Adrenal gland (tissue), 12 donors: ENCODE measurements around the gene SUMF2. TPM values are rescaled to one million over a fixed set of nuclear protein-coding genes. Genes with fewer than 3 reads are reported as not detected.
"Not testable (repeated sequence)": the region's sequence is repeated elsewhere in the genome, so short reads cannot be mapped to it uniquely, and the experiment has no call there.

ENCODE experiments used
- DNase-seq, 7 donors: peaks; one replicate each; pipeline ENCODE4 v3.0.0-alpha.2; 2019 to 2020
- H3K27ac ChIP-seq, 5 donors: fragments of 200-600 bp; sonication (generic) in 4 of 5; 1 replicate in 3 of 5; 2 replicates in 2 of 5; pipeline versions ENCODE4 v1.5.1 to v1.8.0; 2016 to 2020; ENCODE audit warnings: mild to moderate bottlenecking in 1 of 5
- H3K27me3 ChIP-seq: fragments of 200-600 bp; 2 replicates; pipeline ENCODE4 v1.8.0; 2021
- H3K36me3 ChIP-seq, 2 donors: fragments of 200-600 bp; replicated peaks in 1 of 2; 1 replicate in 1 of 2; 2 replicates in 1 of 2; pipeline versions ENCODE4 v1.5.1 to v1.8.0; 2018 to 2022
- H3K4me1 ChIP-seq, 2 donors: fragments of 200-600 bp; replicated peaks in 1 of 2; 1 replicate in 1 of 2; 2 replicates in 1 of 2; pipeline versions ENCODE4 v1.5.1 to v1.8.0; 2018 to 2021
- H3K4me3 ChIP-seq, 4 donors: fragments of 200-600 bp; sonication (generic) in 3 of 4; one replicate each; pipeline ENCODE4 v1.5.1; 2016 to 2018
- H3K9me3 ChIP-seq, 3 donors: fragments of 200-600 bp; sonication (generic) in 1 of 3; replicated peaks in 1 of 3; 1 replicate in 2 of 3; 2 replicates in 1 of 3; pipeline versions ENCODE4 v1.5.1 to v1.8.0; 2016 to 2021
- CTCF ChIP-seq, 6 experiments: fragments of 450-650 bp in 4 of 6; fragments of 200-600 bp in 2 of 6; sonication (generic) in 1 of 6; IDR thresholded peaks; 1 replicate in 5 of 6; 2 replicates in 1 of 6; pipeline versions ENCODE4 v1.5.1 to v1.8.0; 2016 to 2021; ENCODE audit warnings: antibody characterized with exemption in 6 of 6, mild to moderate bottlenecking in 2 of 6, moderate library complexity in 1 of 6
- POLR2A ChIP-seq, 2 donors: fragments of 450-650 bp; IDR thresholded peaks; one replicate each; pipeline ENCODE4 v1.6.1; 2017; ENCODE audit warnings: antibody characterized with exemption in 2 of 2, mild to moderate bottlenecking in 2 of 2, moderate library complexity in 1 of 2
- WGBS, 4 donors: extraction: QIAGEN DNeasy Blood & Tissue Kit in 2 of 4; methylation state at CpG; one replicate each; pipeline versions ENCODE4 v1.1.5 to v1.1.7; 2013 to 2017; 5-methylcytosine and 5-hydroxymethylcytosine counted together
- intact Hi-C, 2 donors: fragments of 100-400 bp; cut with DNase I; formaldehyde crosslinking; loops; one replicate each; pipeline versions ENCODE4 v1.14.1 to v1.15.0; 2022 to 2023
- polyA plus RNA-seq, 3 donors: library from polyadenylated mRNA; stranded (reverse); fragments of 200-250 nt in 2 of 3; fragments of 350-450 nt in 1 of 3; fragmentation: Illumina TruSeq in 1 of 3; extraction: RNeasy Lipid Tissue Mini Kit (QIAGEN cat#74804) in 1 of 3; gene quantifications; one replicate each; pipeline ENCODE4 v1.2.3, GENCODE V29; 2013 to 2014
- total RNA-seq, 9 donors: library from RNA; depleted of rRNA in 4 of 9; stranded (reverse); fragments of >200 nt in 4 of 9; fragments of 120-200 nt in 1 of 9; fragmentation: NEBNext Ultra II Directional in 1 of 9; extraction: Animal tissue kit (Norgen Biotek cat#: 25700) in 1 of 9; gene quantifications; one replicate each; pipeline versions ENCODE4 v1.1.0 to v1.2.4, GENCODE V29; 2013 to 2023
- donor health status: healthy with polysubstance abuse.
- donor health status: Bipolar disorder and iron deficiency.
- donor health status: DM: yes; HTN: yes; CAD: no.
- donor health status: DM: no; HTN: no; CAD: no.
- donor health status: DM: no; HTN: no; CAD: no.
- donor health status: DM: yes; HTN: yes; CAD: no.

SUMF2 gene
- total and polyA plus RNA-seq, 12 donors: 75.6 to 230 (median 169) TPM

- H3K36me3 ChIP-seq: no peaks in the 10 kb centered on the region
- H3K4me1 ChIP-seq: peaks cover 7 to 15% of the 10 kb centered on the region in 2 donors
- H3K27ac ChIP-seq: peak overlapping the region in 1 of 5 donors; percentile 77
- DNase-seq: peak in 1 of 7 donors; percentile 15
- no peaks in the 10 kb centered on the region for H3K27me3 ChIP-seq
- intact Hi-C loops: no loop called here
- 83 to 95% (median 87%) methylated on average over 1 to 3 of the region's 3 CpGs for WGBS, 4 donors
- no peak for TF ChIP-seq POLR2A (IDR thresholded peaks at IDR 0.05)
- no peak for TF ChIP-seq CTCF (IDR thresholded peaks at IDR 0.05)
- no peaks in the 10 kb centered on the region for H3K9me3 ChIP-seq
- H3K4me3 ChIP-seq: no peak overlapping the region
Measured at GRCh38 chr7:56091591-56091990, 27.5 kb downstream of the SUMF2 start.

- H3K9me3 ChIP-seq, intact Hi-C loops, H3K36me3 ChIP-seq, H3K27me3 ChIP-seq: not testable (repeated sequence)
- H3K27ac ChIP-seq: peak overlapping the region in 4 of 5 donors; percentile 61 to 77 (median 74)
- peak overlapping the region in 1 of 4 donors; percentile 38 for H3K4me3 ChIP-seq
- WGBS, 4 donors: 28 to 43% (median 41%) methylated on average over 4 to 6 of the region's 6 CpGs
- peak in 1 of 7 donors; percentile 14 for DNase-seq
- peaks cover 9 to 15% of the 10 kb centered on the region in 2 donors for H3K4me1 ChIP-seq
Measured at GRCh38 chr7:56092388-56092787, 28.3 kb downstream of the SUMF2 start.

GRCh38 chr7:56092789-56093531, 28.9 kb downstream of the SUMF2 start, which contains the start of gene PHKG1:
PHKG1 (minus strand) TSS chr7:56092952; CDS start chr7:56088941, 4,011 bp downstream.
- TF ChIP-seq POLR2A (IDR thresholded peaks at IDR 0.05): peak in 1 of 2 donors; percentile 52
- peak; percentile 18 to 65 (median 46) for TF ChIP-seq CTCF (IDR thresholded peaks at IDR 0.05)
- Histone ChIP-seq H3K27me3 (no peaks in the 10 kb centered on the region), H3K36me3 (no peaks in the 10 kb centered on the region), H3K4me3 (peak within 1 kb of the TSS in 1 of 4 donors; percentile 38), H3K27ac (peak within 1 kb of the TSS in 4 of 5 donors; percentile 61 to 77 (median 74)), H3K9me3 (no peaks in the 10 kb centered on the region), H3K4me1 (peaks cover 10 to 15% of the 10 kb centered on the region in 2 donors)
- DNase-seq: peak; percentile 90 to 96 (median 92)
- WGBS, 4 donors: 12 to 32% (median 29%) methylated on average over 11 to 19 of the region's 19 CpGs
- intact Hi-C loops: no loop called here

GRCh38 chr7:56097700-56098099, 33.6 kb downstream of the SUMF2 start:
- no peaks in the 10 kb centered on the region for H3K27me3 ChIP-seq
- H3K27ac ChIP-seq: peak overlapping the region in 3 of 5 donors; percentile 0 to 68 (median 62)
- peak; percentile 60 to 80 (median 76) for DNase-seq
- H3K36me3 ChIP-seq: peaks cover 0 to 37% of the 10 kb centered on the region in 2 donors
- peaks cover 6 to 7% of the 10 kb centered on the region in 2 donors for H3K4me1 ChIP-seq
- intact Hi-C loops: no loop called here
- H3K4me3 ChIP-seq: no peak overlapping the region
- 25 to 48% (median 37%) methylated on average over 4 to 5 of the region's 5 CpGs for WGBS, 4 donors
- H3K9me3 ChIP-seq: no peaks in the 10 kb centered on the region
- no peak for TF ChIP-seq CTCF (IDR thresholded peaks at IDR 0.05)
- no peak for TF ChIP-seq POLR2A (IDR thresholded peaks at IDR 0.05)

GRCh38 chr7:56098187-56099008, 34.3 kb downstream of the SUMF2 start:
- intact Hi-C loops, DNase-seq, H3K4me1 ChIP-seq, H3K9me3 ChIP-seq, H3K27me3 ChIP-seq, H3K4me3 ChIP-seq: not testable (repeated sequence)
- H3K36me3 ChIP-seq: peaks cover 0 to 44% of the 10 kb centered on the region in 2 donors
- WGBS, 4 donors: 59 to 74% (median 68%) methylated on average over 8 of the region's 8 CpGs
- H3K27ac ChIP-seq: peak overlapping the region in 4 of 5 donors; percentile 0 to 68 (median 24)
